ENCODE data around the gene MYOM1.

DNA sequence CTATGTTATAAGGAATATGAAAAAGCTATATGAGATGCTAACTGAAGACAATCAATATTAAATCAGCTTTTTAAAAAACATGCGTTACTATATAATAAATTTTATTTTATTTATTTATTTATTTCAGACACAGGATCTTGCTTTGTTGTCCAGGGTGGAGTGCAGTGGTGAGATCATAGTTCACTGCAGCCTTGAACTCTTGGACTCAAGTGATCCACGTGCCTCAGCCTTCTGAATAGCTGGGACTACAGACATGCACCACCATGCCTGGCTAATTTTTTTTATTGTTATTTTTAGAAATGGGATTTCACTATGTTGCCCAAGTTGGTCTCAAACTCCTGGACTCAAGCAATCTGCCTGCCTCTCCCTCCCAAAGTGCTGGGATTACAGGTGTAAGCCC, 89.4 kb downstream of the MYOM1 start:
- TF ChIP-seq, protein P1, sequence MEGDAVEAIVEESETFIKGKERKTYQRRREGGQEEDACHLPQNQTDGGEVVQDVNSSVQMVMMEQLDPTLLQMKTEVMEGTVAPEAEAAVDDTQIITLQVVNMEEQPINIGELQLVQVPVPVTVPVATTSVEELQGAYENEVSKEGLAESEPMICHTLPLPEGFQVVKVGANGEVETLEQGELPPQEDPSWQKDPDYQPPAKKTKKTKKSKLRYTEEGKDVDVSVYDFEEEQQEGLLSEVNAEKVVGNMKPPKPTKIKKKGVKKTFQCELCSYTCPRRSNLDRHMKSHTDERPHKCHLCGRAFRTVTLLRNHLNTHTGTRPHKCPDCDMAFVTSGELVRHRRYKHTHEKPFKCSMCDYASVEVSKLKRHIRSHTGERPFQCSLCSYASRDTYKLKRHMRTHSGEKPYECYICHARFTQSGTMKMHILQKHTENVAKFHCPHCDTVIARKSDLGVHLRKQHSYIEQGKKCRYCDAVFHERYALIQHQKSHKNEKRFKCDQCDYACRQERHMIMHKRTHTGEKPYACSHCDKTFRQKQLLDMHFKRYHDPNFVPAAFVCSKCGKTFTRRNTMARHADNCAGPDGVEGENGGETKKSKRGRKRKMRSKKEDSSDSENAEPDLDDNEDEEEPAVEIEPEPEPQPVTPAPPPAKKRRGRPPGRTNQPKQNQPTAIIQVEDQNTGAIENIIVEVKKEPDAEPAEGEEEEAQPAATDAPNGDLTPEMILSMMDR (IDR thresholded peaks at IDR 0.05; ENCODE audit: low read depth, low read length), result no peak
- no peak for TF ChIP-seq EZH2phosphoT487 (IDR thresholded peaks at IDR 0.05; ENCODE audit: low read depth)

All from OCI-LY3 (cell line).